Spleen (tissue), 11 donors: ENCODE measurements around the gene ATP6V0A4. TPM values are rescaled to one million over a fixed set of nuclear protein-coding genes. Genes with fewer than 3 reads are reported as not detected.
A peak's percentile ranks its signal among the peaks of the same experiment; 100 is the strongest.

ENCODE experiments used
- DNase-seq: peaks from one replicate; pipeline ENCODE4 v3.0.0-alpha.2; 2020
- H3K27ac ChIP-seq, 8 donors: fragments of 200-600 bp; sonication (generic) in 7 of 8; 1 replicate in 4 of 8; 2 replicates in 4 of 8; pipeline versions ENCODE4 v1.5.0 to v1.8.0; 2016 to 2021; ENCODE audit warnings: inconsistent platforms in 4 of 8, mild to moderate bottlenecking in 4 of 8, moderate library complexity in 1 of 8
- H3K27me3 ChIP-seq, 7 donors: fragments of 200-600 bp; sonication (generic) in 6 of 7; replicated peaks in 1 of 7; 1 replicate in 4 of 7; 2 replicates in 3 of 7; pipeline versions ENCODE4 v1.5.0 to v1.8.0; 2016 to 2021; ENCODE audit warnings: inconsistent platforms in 3 of 7, mild to moderate bottlenecking in 1 of 7
- H3K36me3 ChIP-seq, 6 donors: fragments of 200-600 bp; sonication (generic) in 5 of 6; 1 replicate in 4 of 6; 2 replicates in 2 of 6; pipeline versions ENCODE4 v1.5.0 to v1.8.0; 2016 to 2021; ENCODE audit warnings: inconsistent platforms in 2 of 6
- H3K4me1 ChIP-seq, 6 donors: fragments of 200-600 bp; sonication (generic) in 5 of 6; 1 replicate in 3 of 6; 2 replicates in 3 of 6; pipeline versions ENCODE4 v1.5.0 to v1.8.0; 2016 to 2021; ENCODE audit warnings: inconsistent platforms in 3 of 6
- H3K4me3 ChIP-seq, 8 donors: fragments of 200-600 bp; sonication (generic) in 7 of 8; 1 replicate in 4 of 8; 2 replicates in 4 of 8; pipeline versions ENCODE4 v1.5.0 to v1.8.0; 2016 to 2021; ENCODE audit warnings: inconsistent platforms in 4 of 8, mild to moderate bottlenecking in 4 of 8, moderate library complexity in 2 of 8
- H3K9me3 ChIP-seq, 8 donors: fragments of 200-600 bp; sonication (generic) in 7 of 8; 1 replicate in 4 of 8; 2 replicates in 4 of 8; pipeline versions ENCODE4 v1.5.0 to v1.8.0; 2016 to 2021; ENCODE audit warnings: inconsistent platforms in 4 of 8
- CTCF ChIP-seq, 11 experiments: fragments of 200-600 bp in 7 of 11; fragments of 450-650 bp in 4 of 11; sonication (generic) in 4 of 11; IDR thresholded peaks in 8 of 11; conservative IDR thresholded peaks in 3 of 11; 1 replicate in 7 of 11; 2 replicates in 4 of 11; pipeline versions ENCODE4 v1.4.0 to v1.8.0; 2016 to 2021; ENCODE audit warnings: antibody characterized with exemption in 11 of 11, inconsistent platforms in 4 of 11, mild to moderate bottlenecking in 1 of 11
- POLR2A ChIP-seq, 3 donors: fragments of 450-650 bp; IDR thresholded peaks; one replicate each; pipeline ENCODE4 v1.5.1; 2017; ENCODE audit warnings: antibody characterized with exemption in 3 of 3, mild to moderate bottlenecking in 1 of 3
- POLR2AphosphoS5 ChIP-seq, 3 donors: sonication (generic); formaldehyde crosslinking; IDR thresholded peaks; one replicate each; pipeline ENCODE4 v1.5.1; 2017; ENCODE audit warnings: antibody characterized with exemption in 3 of 3
- WGBS, 5 donors: extraction: QIAGEN DNeasy Blood & Tissue Kit in 3 of 5; methylation state at CpG; one replicate each; pipeline versions ENCODE4 v1.1.5 to v1.1.7; 2013 to 2018; 5-methylcytosine and 5-hydroxymethylcytosine counted together
- intact Hi-C: fragments of 100-400 bp; cut with DNase I; formaldehyde crosslinking; loops from one replicate; pipeline ENCODE4 v1.15.0; 2023; ENCODE audit warnings: low total_unique reads
- polyA plus RNA-seq, 3 donors: library from polyadenylated mRNA; stranded (reverse); fragments of 200-250 nt; gene quantifications; one replicate each; pipeline ENCODE4 v1.2.1, GENCODE V29; 2013
- total RNA-seq, 7 donors: library from RNA; depleted of rRNA in 3 of 7; stranded (reverse); fragments of >200 nt in 3 of 7; fragmentation: NEBNext Ultra II Directional in 4 of 7; extraction: Animal tissue kit (Norgen Biotek cat#: 25700) in 4 of 7; gene quantifications; one replicate each; pipeline versions ENCODE4 v1.1.0 to v1.2.1, GENCODE V29; 2016 to 2021
- donor health status: healthy with polysubstance abuse.
- donor health status: DM: no; HTN: no; CAD: no; lungs with moderate emphysema.
- donor health status: DM: no; HTN: no; CAD: no.
- donor health status: Bipolar disorder and iron deficiency.
- donor health status: healthy.
- donor health status: DM: no; HTN: no; CAD: no.
- donor health status: DM: yes; HTN: yes; CAD: no.

ATP6V0A4 gene
- total and polyA plus RNA-seq, 10 donors = not detected

GRCh38 chr7:138667535-138668228 lies 130.3 kb downstream of the ATP6V0A4 start:
- no peak for DNase-seq

GRCh38 chr7:138666385-138666784 lies 131.6 kb downstream of the ATP6V0A4 start:
- peaks cover 0 to 28% (median 4%) of the 10 kb centered on the region in 7 donors for H3K27me3 ChIP-seq
- DNase-seq = no peak
- no peak for TF ChIP-seq POLR2AphosphoS5 (IDR thresholded peaks at IDR 0.05)
- no peak for TF ChIP-seq CTCF (IDR thresholded peaks at IDR 0.05 in 8 of 11, conservative IDR thresholded peaks at IDR 0.05 in 3 of 11)
- TF ChIP-seq POLR2A (IDR thresholded peaks at IDR 0.05) = no peak
- H3K9me3 ChIP-seq = no peaks in the 10 kb centered on the region
- intact Hi-C loops = no loop called here
- H3K4me1 ChIP-seq = peaks cover 0 to 16% (median 4%) of the 10 kb centered on the region in 6 donors
- H3K36me3 ChIP-seq = no peaks in the 10 kb centered on the region
- no peak overlapping the region for H3K4me3 ChIP-seq
- WGBS, 5 donors = 23 to 49% (median 34%) methylated on average over 2 of the region's 2 CpGs
- peak overlapping the region in 1 of 8 donors; percentile 31 for H3K27ac ChIP-seq

More at GRCh38 chr7:138667535-138668228, 130.3 kb downstream of the ATP6V0A4 start:
- H3K36me3 ChIP-seq = no peaks in the 10 kb centered on the region
- no peak overlapping the region for H3K27ac ChIP-seq
- no peak for TF ChIP-seq POLR2AphosphoS5 (IDR thresholded peaks at IDR 0.05)
- no peak for TF ChIP-seq CTCF (IDR thresholded peaks at IDR 0.05 in 8 of 11, conservative IDR thresholded peaks at IDR 0.05 in 3 of 11)
- TF ChIP-seq POLR2A (IDR thresholded peaks at IDR 0.05) = no peak
- H3K4me1 ChIP-seq = peaks cover 0 to 16% (median 4%) of the 10 kb centered on the region in 6 donors
- intact Hi-C loops = no loop called here
- H3K4me3 ChIP-seq = no peak overlapping the region
- H3K27me3 ChIP-seq = peaks cover 0 to 26% (median 4%) of the 10 kb centered on the region in 7 donors
- H3K9me3 ChIP-seq = no peaks in the 10 kb centered on the region
- 67 to 77% (median 69%) methylated on average over 6 of the region's 6 CpGs for WGBS, 5 donors

- Histone ChIP-seq H3K9me3 (no peaks in the 10 kb centered on the region), H3K27me3 (peaks cover 0 to 28% (median 4%) of the 10 kb centered on the region in 7 donors), H3K4me3 (no peak overlapping the region), H3K27ac (peak overlapping the region in 1 of 8 donors; percentile 31), H3K4me1 (peaks cover 0 to 16% (median 4%) of the 10 kb centered on the region in 6 donors), H3K36me3 (no peaks in the 10 kb centered on the region)
- no peak for DNase-seq
- TF ChIP-seq POLR2A (IDR thresholded peaks at IDR 0.05) (no peak), CTCF (IDR thresholded peaks at IDR 0.05 in 8 of 11, conservative IDR thresholded peaks at IDR 0.05 in 3 of 11) (no peak), POLR2AphosphoS5 (IDR thresholded peaks at IDR 0.05) (no peak)
- WGBS, 5 donors = 50 to 75% (median 59%) methylated on average over 4 of the region's 4 CpGs
- intact Hi-C loops = no loop called here
Observed at GRCh38 chr7:138665669-138666140, 132.3 kb downstream of the ATP6V0A4 start.

- H3K4me3 ChIP-seq = no peak overlapping the region
- H3K9me3 ChIP-seq = no peaks in the 10 kb centered on the region
- TF ChIP-seq POLR2AphosphoS5 (IDR thresholded peaks at IDR 0.05) (no peak), POLR2A (IDR thresholded peaks at IDR 0.05) (no peak), CTCF (IDR thresholded peaks at IDR 0.05 in 8 of 11, conservative IDR thresholded peaks at IDR 0.05 in 3 of 11) (no peak)
- peaks cover 0 to 16% (median 4%) of the 10 kb centered on the region in 6 donors for H3K4me1 ChIP-seq
- no peak for DNase-seq
- WGBS, 5 donors = 69 to 77% (median 75%) methylated on average over 4 of the region's 4 CpGs
- no peaks in the 10 kb centered on the region for H3K36me3 ChIP-seq
- no peak overlapping the region for H3K27ac ChIP-seq
- intact Hi-C loops = no loop called here
- H3K27me3 ChIP-seq = peaks cover 0 to 28% (median 4%) of the 10 kb centered on the region in 7 donors
Observed at GRCh38 chr7:138665249-138665648, 132.7 kb downstream of the ATP6V0A4 start.
